ENCODE results near the gene DPF1.

Gene DPF1

GRCh38 chr19:38195237-38195636 is 28.8 kb downstream of the DPF1 start:
- no peak for DNase-seq

GRCh38 chr19:38194061-38194701 is 29.8 kb downstream of the DPF1 start:
- DNase-seq = no peak

- DNase-seq = no peak
These were observed 30.6 kb downstream of the DPF1 start for GRCh38 chr19:38193445-38193844.

GRCh38 chr19:38191747-38192146 is 32.3 kb downstream of the DPF1 start:
- no peak for DNase-seq

DNA sequence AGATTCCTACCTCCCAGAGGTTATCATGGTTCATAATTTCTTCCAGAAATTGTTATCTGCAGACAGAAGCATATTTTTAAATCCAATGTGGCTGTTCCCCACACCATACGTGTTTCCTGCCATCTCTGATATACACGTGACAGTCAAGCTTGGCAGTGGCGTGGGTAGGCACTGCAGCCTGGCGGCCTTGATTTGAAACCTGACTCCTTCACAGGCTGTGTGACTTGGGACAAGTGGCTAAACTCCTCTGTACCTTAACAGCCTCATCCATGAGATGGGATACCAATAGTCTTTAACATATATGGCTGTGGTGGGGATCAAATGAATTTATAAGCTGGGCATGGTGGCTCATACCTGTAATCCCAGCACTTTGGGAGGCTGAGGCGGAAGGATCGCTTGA is 33.2 kb downstream of the DPF1 start:
- no peak for DNase-seq

DNA sequence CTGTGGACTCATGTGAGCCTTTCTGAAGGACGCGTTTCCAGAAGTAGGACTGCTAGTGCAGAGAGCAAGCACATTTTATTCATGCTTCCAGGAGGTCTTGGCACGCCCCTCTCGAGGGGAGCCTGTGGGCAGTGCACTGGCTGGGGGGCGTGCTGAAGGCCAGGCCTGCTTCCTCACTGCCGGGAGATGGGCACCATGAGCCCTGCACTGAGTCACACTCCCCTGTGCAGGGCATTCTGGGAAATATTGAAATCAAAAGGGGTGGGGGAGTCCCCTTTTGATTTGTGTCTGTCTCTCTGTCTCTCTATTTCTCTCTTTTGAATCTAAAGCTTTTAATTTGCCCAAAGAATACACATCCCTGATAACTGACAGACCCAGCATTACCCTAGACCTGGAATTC is 34.0 kb downstream of the DPF1 start:
- no peak for DNase-seq

- DNase-seq = no peak
These were observed 38.5 kb downstream of the DPF1 start for GRCh38 chr19:38185562-38185961.

- DNase-seq = no peak
These were observed 39.2 kb downstream of the DPF1 start for GRCh38 chr19:38184815-38185214.

DNA sequence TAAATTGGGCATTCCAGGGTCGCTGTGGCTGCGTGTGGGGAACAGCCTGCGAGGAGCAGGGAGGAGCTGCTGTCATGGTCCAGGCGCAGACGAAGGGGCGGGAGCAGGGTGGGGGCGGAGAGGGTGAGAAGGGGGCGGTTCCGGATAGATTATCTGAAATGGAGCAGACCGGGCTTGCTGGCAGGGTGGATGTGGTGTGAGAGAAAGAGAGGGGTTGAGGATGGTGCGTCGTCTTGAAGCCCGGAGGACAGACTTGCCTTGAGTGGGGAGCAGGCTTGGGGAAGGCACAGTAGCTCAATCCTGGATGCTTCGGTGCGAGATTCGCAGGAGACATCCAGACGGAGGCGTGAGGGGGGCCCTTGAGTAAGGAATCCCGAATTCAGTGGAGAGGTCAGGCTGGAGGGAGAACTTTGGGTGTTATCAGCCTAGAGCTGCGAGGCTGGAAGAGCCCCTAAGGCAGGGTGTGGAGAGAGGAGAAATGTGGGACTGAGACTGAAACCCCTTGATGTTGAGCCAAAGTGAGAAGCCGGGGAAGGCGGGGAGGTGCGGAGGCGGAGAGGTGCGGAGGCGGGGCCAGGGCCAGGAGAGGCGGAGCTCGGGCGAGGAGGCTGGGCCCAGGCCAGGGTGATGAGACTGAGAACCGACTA is 40.6 kb downstream of the DPF1 start:
- DNase-seq = no peak

GRCh38 chr19:38182536-38183210 is 41.3 kb downstream of the DPF1 start:
- no peak for DNase-seq

- DNase-seq = no peak
These were observed 44.0 kb downstream of the DPF1 start for GRCh38 chr19:38180071-38180470.

DNA sequence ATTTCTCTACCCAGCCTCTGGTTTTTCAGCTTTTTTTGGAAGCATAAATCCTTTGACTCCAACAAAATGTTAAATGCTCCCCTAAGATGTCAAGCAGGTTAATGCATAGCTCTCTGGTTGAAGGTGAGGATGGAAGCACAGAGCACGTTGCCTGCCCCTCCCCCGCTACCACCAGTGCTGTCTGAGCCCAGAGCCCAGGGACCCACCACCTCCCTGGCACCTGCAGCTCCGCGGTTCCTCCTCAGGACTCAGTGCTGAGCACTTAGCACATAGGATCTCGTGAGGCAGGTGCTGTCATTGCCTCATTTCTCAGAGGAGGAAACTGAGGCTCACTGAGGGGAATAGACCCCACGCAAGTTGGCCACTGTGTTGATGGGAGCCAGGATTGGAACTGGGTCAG is 48.6 kb downstream of the DPF1 start:
- no peak for DNase-seq

GRCh38 chr19:38173291-38174041 is 50.6 kb downstream of the DPF1 start:
- no peak for DNase-seq

GRCh38 chr19:38172001-38172400 is 52.0 kb downstream of the DPF1 start:
- no peak for DNase-seq

DNA sequence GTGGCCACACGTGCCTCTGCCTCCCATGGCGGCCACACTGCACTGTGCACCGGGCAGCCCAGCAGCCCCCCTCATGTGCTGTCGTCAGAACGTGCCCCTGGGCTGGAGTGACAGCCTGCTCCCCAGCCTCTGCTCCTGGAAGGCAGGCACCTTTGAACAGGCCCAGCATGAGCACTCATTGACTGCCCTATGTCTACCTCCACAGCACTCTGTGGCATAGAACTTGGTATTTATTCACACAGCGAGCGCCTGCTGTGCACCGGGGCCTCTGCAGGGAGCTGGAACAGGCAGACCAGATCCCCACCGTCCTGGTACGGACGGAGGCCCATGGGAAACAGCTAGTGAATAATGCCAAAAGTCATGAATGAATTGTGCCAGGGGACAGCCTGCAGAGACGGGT is 53.7 kb downstream of the DPF1 start:
- DNase-seq = no peak

GRCh38 chr19:38168637-38169036 is 55.4 kb downstream of the DPF1 start:
- DNase-seq = no peak

DNA sequence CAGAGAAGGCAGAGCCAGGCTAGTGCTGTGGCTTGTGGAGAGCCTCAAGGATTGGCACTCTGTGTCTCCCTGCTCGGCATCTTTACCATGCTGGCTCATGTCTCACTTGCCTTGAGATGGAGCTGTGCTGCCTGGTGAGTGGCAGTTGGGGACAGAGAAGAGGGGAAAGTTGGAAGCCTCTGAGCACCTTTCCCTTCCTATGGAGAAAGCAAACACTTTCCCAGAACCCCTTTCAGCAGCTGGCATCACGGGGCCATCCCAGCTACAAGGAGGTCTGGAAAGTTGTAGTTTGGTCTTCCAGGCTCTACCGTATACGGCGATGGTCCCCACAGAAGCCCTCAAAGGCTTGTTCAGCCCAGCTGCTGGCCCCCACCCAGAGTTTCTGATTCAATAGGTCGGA is 58.7 kb downstream of the DPF1 start:
- DNase-seq = no peak

- DNase-seq = no peak
These were observed 59.5 kb downstream of the DPF1 start for GRCh38 chr19:38164526-38164925.

DNA sequence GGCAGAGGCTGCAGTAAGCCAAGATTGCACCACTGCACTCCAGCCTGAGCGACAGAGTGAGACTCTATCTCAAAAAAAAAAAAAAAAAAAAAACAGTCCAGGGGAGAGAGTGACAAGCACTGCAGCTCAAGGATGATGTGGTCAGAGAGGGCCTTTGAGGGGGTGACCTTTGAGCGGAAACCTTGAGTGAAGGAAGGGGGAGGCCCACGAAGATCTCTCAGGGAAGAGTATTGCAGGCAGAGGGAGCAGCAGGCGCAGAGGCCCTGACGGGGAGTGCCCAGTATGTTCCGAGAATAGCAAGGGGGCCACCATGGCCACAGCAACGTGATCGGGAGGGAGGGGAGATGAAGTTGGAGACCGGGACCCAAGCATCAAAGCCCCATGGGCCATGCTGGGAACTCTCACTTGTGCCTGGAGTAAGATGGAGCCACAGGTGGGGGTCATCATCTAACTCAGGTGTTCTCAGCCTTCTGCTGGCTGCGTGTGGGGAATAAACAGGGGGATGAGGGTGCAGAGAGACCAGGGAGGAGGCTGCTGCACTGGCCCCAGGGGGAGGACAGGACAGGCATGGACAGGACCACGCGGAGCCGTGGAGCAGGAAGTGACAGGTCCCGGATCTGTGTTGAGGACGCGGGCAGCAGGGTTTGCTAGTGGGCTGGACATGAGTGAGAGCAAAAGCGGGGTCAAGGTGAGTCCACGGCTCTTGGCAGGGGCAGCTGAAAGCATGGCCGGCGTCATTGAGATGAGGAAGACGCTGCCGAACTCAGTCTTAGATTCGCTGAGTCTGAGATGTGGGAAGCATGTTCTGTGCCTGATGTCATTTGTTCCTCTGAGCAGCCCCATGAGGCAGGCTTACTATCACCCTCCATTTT is 60.4 kb downstream of the DPF1 start:
- DNase-seq = no peak

DNA sequence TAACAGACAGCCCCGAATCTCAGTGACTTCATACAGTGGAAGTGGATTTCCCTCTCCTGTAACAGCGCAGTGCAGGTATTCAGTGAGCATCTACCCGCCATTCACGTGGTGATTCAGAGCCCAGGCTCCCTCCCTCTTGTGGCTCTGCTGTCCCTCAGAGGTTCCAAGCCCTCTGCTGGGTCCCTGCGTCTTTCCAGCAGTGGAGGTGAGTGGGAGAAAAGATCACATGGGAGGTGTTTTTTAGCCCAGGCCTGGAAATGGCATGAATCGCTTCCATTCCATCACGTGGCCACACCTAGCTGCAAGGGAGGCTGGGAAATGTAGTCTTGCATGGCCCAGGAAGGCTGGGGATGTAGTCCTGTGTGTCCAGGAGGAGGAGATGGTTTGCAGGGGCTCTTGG is 61.4 kb downstream of the DPF1 start:
- DNase-seq = no peak

DNA sequence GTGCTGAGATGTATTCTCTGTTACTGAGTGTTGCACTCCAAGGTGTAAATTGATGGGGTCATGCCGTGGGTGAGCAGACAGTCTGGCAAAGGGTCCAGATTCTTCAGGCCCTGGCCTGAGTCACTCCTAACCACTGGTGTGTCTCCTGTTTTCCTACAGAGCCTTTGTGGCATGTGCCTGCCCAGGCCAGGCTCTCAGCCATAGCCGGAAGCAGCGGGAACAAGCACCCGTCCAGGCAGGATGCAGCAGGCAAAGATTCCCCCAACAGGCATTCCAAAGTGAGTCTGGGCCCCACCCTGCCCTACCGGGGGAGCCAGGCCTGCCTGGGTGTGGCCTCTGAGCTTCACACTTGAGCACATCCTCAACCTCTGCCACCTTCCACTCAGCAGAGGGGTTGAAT is 61.9 kb downstream of the DPF1 start:
- DNase-seq = no peak

Measured in stimulated activated CD4-positive, alpha-beta T cell treated with anti-CD3 and anti-CD28 coated beads, Interleukin-4, amount 100 ng/mL, for 1 hour (primary cell).